HUES64 (cell line): ENCODE measurements around the gene TMX1.

ENCODE experiments used
- H3K27ac ChIP-seq: 2 replicates; pipeline ENCODE4 v1.7.0; 2013; ENCODE audit warnings: low read depth, low read length, inconsistent platforms
- H3K27me3 ChIP-seq: 2 replicates; pipeline ENCODE4 v1.6.1; 2013; ENCODE audit warnings: mild to moderate bottlenecking, low read length; ENCODE audit not compliant: insufficient read depth
- H3K36me3 ChIP-seq: 2 replicates; pipeline ENCODE4 v1.6.1; 2013; ENCODE audit warnings: mild to moderate bottlenecking, low read length; ENCODE audit not compliant: insufficient read depth
- H3K4me1 ChIP-seq: 2 replicates; pipeline ENCODE4 v1.6.1; 2013; ENCODE audit warnings: mild to moderate bottlenecking, low read length, moderate library complexity; ENCODE audit not compliant: insufficient read depth
- H3K4me3 ChIP-seq: 2 replicates; pipeline ENCODE4 v1.5.1; 2013; ENCODE audit warnings: mild to moderate bottlenecking, low read length, moderate library complexity
- H3K9ac ChIP-seq: 2 replicates; pipeline ENCODE4 v1.6.1; 2013; ENCODE audit warnings: mild to moderate bottlenecking, low read depth, low read length
- H3K9me3 ChIP-seq: 2 replicates; pipeline ENCODE4 v1.6.1; 2013; ENCODE audit warnings: low read depth, low read length; ENCODE audit not compliant: insufficient read depth
- WGBS: fragments of 150-250, 120-280 bp; methylation state at CpG from one replicate; pipeline ENCODE4 v1.1.7; 2013; ENCODE audit warnings: missing lambda C conversion rate; 5-methylcytosine and 5-hydroxymethylcytosine counted together

TMX1 gene

GRCh38 chr14:51276605-51277004, 36.6 kb downstream of the TMX1 start:
- Histone ChIP-seq H3K4me3 (no peak overlapping the region), H3K27me3 (no peaks in the 10 kb centered on the region), H3K9ac (no peak overlapping the region), H3K27ac (no peak overlapping the region), H3K9me3 (no peaks in the 10 kb centered on the region), H3K36me3 (peaks cover 2% of the 10 kb centered on the region; the same call in 1 of the 2 replicates), H3K4me1 (peaks cover 3% of the 10 kb centered on the region; the same call in 1 of the 2 replicates)
- 93% methylated on average over 1 of the region's 1 CpG for WGBS

- Histone ChIP-seq H3K4me3 (no peak overlapping the region), H3K9me3 (no peaks in the 10 kb centered on the region), H3K36me3 (peaks cover 2% of the 10 kb centered on the region; the same call in 1 of the 2 replicates), H3K4me1 (peaks cover 3% of the 10 kb centered on the region; the same call in 1 of the 2 replicates), H3K27ac (no peak overlapping the region), H3K9ac (no peak overlapping the region), H3K27me3 (no peaks in the 10 kb centered on the region)
- WGBS: 94% methylated on average over 4 of the region's 4 CpGs
Observed at GRCh38 chr14:51277753-51278415, 37.8 kb downstream of the TMX1 start.

GRCh38 chr14:51282517-51282916, 42.5 kb downstream of the TMX1 start:
- Histone ChIP-seq H3K27ac (no peak overlapping the region), H3K36me3 (peaks cover 2% of the 10 kb centered on the region; the same call in 1 of the 2 replicates), H3K9me3 (no peaks in the 10 kb centered on the region), H3K9ac (no peak overlapping the region), H3K4me1 (no peaks in the 10 kb centered on the region), H3K27me3 (no peaks in the 10 kb centered on the region), H3K4me3 (no peak overlapping the region)
- 90% methylated on average over 2 of the region's 2 CpGs for WGBS

GRCh38 chr14:51283402-51284085, 43.5 kb downstream of the TMX1 start:
- H3K4me1 ChIP-seq: no peaks in the 10 kb centered on the region
- WGBS: 96% methylated on average over 6 of the region's 8 CpGs
- no peak overlapping the region for H3K27ac ChIP-seq
- H3K4me3 ChIP-seq: no peak overlapping the region
- H3K9ac ChIP-seq: no peak overlapping the region
- H3K36me3 ChIP-seq: peaks cover 6% of the 10 kb centered on the region; the same call in 1 of the 2 replicates
- no peaks in the 10 kb centered on the region for H3K9me3 ChIP-seq
- H3K27me3 ChIP-seq: no peaks in the 10 kb centered on the region

GRCh38 chr14:51284241-51284640, 44.2 kb downstream of the TMX1 start:
- Histone ChIP-seq H3K9me3 (no peaks in the 10 kb centered on the region), H3K36me3 (peaks cover 6% of the 10 kb centered on the region; the same call in 1 of the 2 replicates), H3K4me3 (no peak overlapping the region), H3K27me3 (no peaks in the 10 kb centered on the region), H3K4me1 (no peaks in the 10 kb centered on the region), H3K9ac (no peak overlapping the region), H3K27ac (no peak overlapping the region)

GRCh38 chr14:51285120-51285519, 45.1 kb downstream of the TMX1 start:
- Histone ChIP-seq H3K27me3 (no peaks in the 10 kb centered on the region), H3K4me1 (no peaks in the 10 kb centered on the region), H3K9me3 (no peaks in the 10 kb centered on the region), H3K27ac (no peak overlapping the region), H3K9ac (no peak overlapping the region), H3K36me3 (peaks cover 3% of the 10 kb centered on the region; the same call in 1 of the 2 replicates), H3K4me3 (no peak overlapping the region)
- 88% methylated on average over 1 of the region's 1 CpG for WGBS

- no peaks in the 10 kb centered on the region for H3K4me1 ChIP-seq
- no peak overlapping the region for H3K4me3 ChIP-seq
- no peaks in the 10 kb centered on the region for H3K27me3 ChIP-seq
- no peaks in the 10 kb centered on the region for H3K9me3 ChIP-seq
- no peak overlapping the region for H3K27ac ChIP-seq
- no peak overlapping the region for H3K9ac ChIP-seq
- H3K36me3 ChIP-seq: peaks cover 3% of the 10 kb centered on the region; the same call in 1 of the 2 replicates
Observed at GRCh38 chr14:51289169-51289568, 49.1 kb downstream of the TMX1 start.

- no peak overlapping the region for H3K27ac ChIP-seq
- 100% methylated on average over 1 of the region's 1 CpG for WGBS
- no peak overlapping the region for H3K9ac ChIP-seq
- no peaks in the 10 kb centered on the region for H3K4me1 ChIP-seq
- no peaks in the 10 kb centered on the region for H3K27me3 ChIP-seq
- no peak overlapping the region for H3K4me3 ChIP-seq
- no peaks in the 10 kb centered on the region for H3K9me3 ChIP-seq
- H3K36me3 ChIP-seq: peaks cover 3% of the 10 kb centered on the region; the same call in 1 of the 2 replicates
Observed at GRCh38 chr14:51290132-51290531, 50.1 kb downstream of the TMX1 start.

GRCh38 chr14:51291016-51291415, 51.0 kb downstream of the TMX1 start:
- H3K9me3 ChIP-seq: no peaks in the 10 kb centered on the region
- no peak overlapping the region for H3K9ac ChIP-seq
- H3K27ac ChIP-seq: no peak overlapping the region
- H3K4me1 ChIP-seq: no peaks in the 10 kb centered on the region
- no peaks in the 10 kb centered on the region for H3K27me3 ChIP-seq
- peaks cover 3% of the 10 kb centered on the region; the same call in 1 of the 2 replicates for H3K36me3 ChIP-seq
- H3K4me3 ChIP-seq: no peak overlapping the region
- WGBS: 96% methylated on average over 4 of the region's 4 CpGs

GRCh38 chr14:51293149-51293911, 53.3 kb downstream of the TMX1 start:
- no peak overlapping the region for H3K9ac ChIP-seq
- H3K9me3 ChIP-seq: no peaks in the 10 kb centered on the region
- H3K27ac ChIP-seq: no peak overlapping the region
- no peak overlapping the region for H3K4me3 ChIP-seq
- WGBS: 90% methylated on average over 7 of the region's 7 CpGs
- H3K27me3 ChIP-seq: no peaks in the 10 kb centered on the region
- no peaks in the 10 kb centered on the region for H3K36me3 ChIP-seq
- H3K4me1 ChIP-seq: peaks cover 5% of the 10 kb centered on the region

- peaks cover 5% of the 10 kb centered on the region for H3K4me1 ChIP-seq
- H3K27ac ChIP-seq: no peak overlapping the region
- H3K4me3 ChIP-seq: no peak overlapping the region
- H3K9me3 ChIP-seq: no peaks in the 10 kb centered on the region
- WGBS: 89% methylated on average over 6 of the region's 6 CpGs
- H3K27me3 ChIP-seq: no peaks in the 10 kb centered on the region
- no peaks in the 10 kb centered on the region for H3K36me3 ChIP-seq
- no peak overlapping the region for H3K9ac ChIP-seq
Observed at GRCh38 chr14:51293912-51294389, 53.9 kb downstream of the TMX1 start.
